HG02678 (cell line): Measurements from ENCODE around the gene ST6GALNAC6.

Experiments
- ATAC-seq: cut with Tn5 transposase; IDR thresholded peaks from one replicate; pipeline ENCODE4 v1.9.1; 2021; ENCODE audit warnings: mild to moderate bottlenecking, moderate library complexity; ENCODE audit not compliant: unreplicated experiment

The ST6GALNAC6 gene

GRCh38 chr9:127899128-127899943 lies at the start of gene ST6GALNAC6:
TSS of gene ST6GALNAC6 (minus strand) at chr9:127899603. CDS start at chr9:127897981, 1,622 bp downstream.
- peak; percentile 67 for ATAC-seq

GRCh38 chr9:127947841-127948710 lies 48.7 kb upstream of the ST6GALNAC6 start:
- no peak for ATAC-seq

- ATAC-seq: no peak
These were observed 47.3 kb upstream of the ST6GALNAC6 start for GRCh38 chr9:127946728-127947127.

GRCh38 chr9:127945942-127946341 lies 46.5 kb upstream of the ST6GALNAC6 start:
- ATAC-seq: no peak

GRCh38 chr9:127945338-127945737 lies 45.9 kb upstream of the ST6GALNAC6 start:
- no peak for ATAC-seq

GRCh38 chr9:127944586-127945218 lies 45.3 kb upstream of the ST6GALNAC6 start:
- ATAC-seq: no peak

- no peak for ATAC-seq
These were observed 44.3 kb upstream of the ST6GALNAC6 start for GRCh38 chr9:127943731-127944144.

- ATAC-seq: no peak
These were observed 43.7 kb upstream of the ST6GALNAC6 start for GRCh38 chr9:127943011-127943662.

GRCh38 chr9:127942216-127943010 lies 43.0 kb upstream of the ST6GALNAC6 start:
- no peak for ATAC-seq

GRCh38 chr9:127941961-127942215 lies 42.5 kb upstream of the ST6GALNAC6 start:
- ATAC-seq: no peak

GRCh38 chr9:127941062-127941960 lies 41.9 kb upstream of the ST6GALNAC6 start:
- ATAC-seq: no peak

GRCh38 chr9:127940593-127940992 lies 41.2 kb upstream of the ST6GALNAC6 start:
- no peak for ATAC-seq

- ATAC-seq: no peak
These were observed 38.9 kb upstream of the ST6GALNAC6 start for GRCh38 chr9:127938298-127938690.

GRCh38 chr9:127937388-127938297 lies 38.2 kb upstream of the ST6GALNAC6 start, which contains the start of gene DPM2:
TSS of gene DPM2 (minus strand) at chr9:127937854. CDS start at chr9:127937820, 34 bp downstream.
- ATAC-seq: peak; percentile 92

- ATAC-seq: no peak
These were observed 37.6 kb upstream of the ST6GALNAC6 start for GRCh38 chr9:127937056-127937387.

GRCh38 chr9:127936347-127936852 lies 37.0 kb upstream of the ST6GALNAC6 start:
- no peak for ATAC-seq

GRCh38 chr9:127935765-127936221 lies 36.4 kb upstream of the ST6GALNAC6 start:
- no peak for ATAC-seq

GRCh38 chr9:127934986-127935385 lies 35.6 kb upstream of the ST6GALNAC6 start:
- ATAC-seq: no peak
